Measurements from ENCODE around the gene PTTG1IP2.

The PTTG1IP2 gene

DNA sequence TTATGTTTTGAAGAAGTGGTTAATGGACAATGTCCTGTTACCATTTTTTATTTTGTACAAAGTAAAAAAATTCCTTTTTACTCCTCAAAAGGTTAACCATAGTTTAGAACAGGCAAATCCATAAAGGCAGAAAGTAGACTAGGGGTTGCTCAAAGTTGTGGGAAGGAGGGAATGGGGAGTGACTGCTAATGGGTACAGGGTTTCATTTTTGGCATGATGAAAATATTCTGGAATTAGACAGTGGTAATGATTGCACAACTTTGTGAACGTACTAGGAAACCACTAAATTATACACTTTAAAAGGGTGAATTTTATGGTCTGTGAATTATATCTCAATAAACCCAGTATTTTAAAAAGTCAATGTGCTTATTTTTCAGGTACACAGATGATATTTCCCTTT, 91.3 kb downstream of the PTTG1IP2 start:
- WGBS (ENCODE audit: insufficient coverage, insufficient read length), result no CpG with 5 or more reads among the region's 1 CpG
- no peak overlapping the region for H3K27ac ChIP-seq (ENCODE audit: low read length)
- H3K4me1 ChIP-seq (ENCODE audit: control insufficient read depth, insufficient read depth, low read length), result no peaks in the 10 kb centered on the region
- H3K9me3 ChIP-seq (ENCODE audit: control insufficient read depth, insufficient read depth, low read length), result no peaks in the 10 kb centered on the region
- H3K36me3 ChIP-seq (ENCODE audit: control insufficient read depth, insufficient read depth, low read length), result no peaks in the 10 kb centered on the region
- H3K4me3 ChIP-seq (ENCODE audit: low read length), result no peak overlapping the region
- no peak for DNase-seq (ENCODE audit: low read depth, low spot score)
- no peaks in the 10 kb centered on the region for H3K27me3 ChIP-seq (ENCODE audit: control insufficient read depth, insufficient read depth, low read length)

Data from iPS DF 6.9 (cell line).